H9 (cell line): ENCODE data around the gene NHERF1. TPM values are rescaled to one million over a fixed set of nuclear protein-coding genes. Genes with fewer than 3 reads are reported as not detected.

Source experiments
- DNase-seq: peaks from one replicate; pipeline ENCODE4 v3.0.0-alpha.2; 2017
- H2AFZ ChIP-seq: one replicate; pipeline ENCODE4 v1.6.1; 2013; ENCODE audit warnings: mild to moderate bottlenecking, low read length, control low read depth, moderate library complexity
- H2AK5ac ChIP-seq: 2 replicates; pipeline ENCODE4 v1.6.1; 2013; ENCODE audit warnings: low read length, control low read depth, mixed read lengths; ENCODE audit not compliant: insufficient read length
- H2BK120ac ChIP-seq: one replicate; pipeline ENCODE4 v1.6.1; 2013; ENCODE audit warnings: low read depth, mild to moderate bottlenecking, low read length, control low read depth, inconsistent platforms; ENCODE audit not compliant: poor library complexity, severe bottlenecking
- H2BK12ac ChIP-seq: 2 replicates; pipeline ENCODE4 v1.6.1; 2013; ENCODE audit warnings: low read length, control low read depth, mixed read lengths, low read depth; ENCODE audit not compliant: insufficient read length
- H2BK15ac ChIP-seq: 2 replicates; pipeline ENCODE4 v1.6.1; 2013; ENCODE audit warnings: low read depth, low read length, control low read depth
- H2BK20ac ChIP-seq: one replicate; pipeline ENCODE4 v1.6.1; 2013; ENCODE audit warnings: low read depth, mild to moderate bottlenecking, low read length, control low read depth, inconsistent platforms; ENCODE audit not compliant: poor library complexity, severe bottlenecking
- H2BK5ac ChIP-seq: 2 replicates; pipeline ENCODE4 v1.6.1; 2013; ENCODE audit warnings: low read length, control low read depth, mixed read lengths; ENCODE audit not compliant: insufficient read length
- H3K14ac ChIP-seq: 2 replicates; pipeline ENCODE4 v1.6.1; 2013; ENCODE audit warnings: low read length, control low read depth; ENCODE audit not compliant: insufficient read depth
- H3K18ac ChIP-seq: 2 replicates; pipeline ENCODE4 v1.6.1; 2013; ENCODE audit warnings: low read depth, mild to moderate bottlenecking, mixed read lengths, low read length, control low read depth; ENCODE audit not compliant: insufficient read length
- H3K23ac ChIP-seq: 2 replicates; pipeline ENCODE4 v1.6.1; 2013; ENCODE audit warnings: low read length, control low read depth, mixed read lengths, low read depth; ENCODE audit not compliant: insufficient read length
- H3K23me2 ChIP-seq: 2 replicates; pipeline ENCODE4 v1.6.1; 2013; ENCODE audit warnings: low read depth, mild to moderate bottlenecking, mixed read lengths, low read length, control low read depth; ENCODE audit not compliant: insufficient read length, poor library complexity, severe bottlenecking
- H3K27ac ChIP-seq: 2 replicates; pipeline ENCODE4 v1.5.1; 2013; ENCODE audit warnings: low read length, control low read depth, mixed read lengths, low read depth; ENCODE audit not compliant: insufficient read length
- H3K27me3 ChIP-seq: 2 replicates; pipeline ENCODE4 v1.6.1; 2013; ENCODE audit warnings: low read length, control low read depth, inconsistent platforms; ENCODE audit not compliant: insufficient read depth
- H3K4ac ChIP-seq: 2 replicates; pipeline ENCODE4 v1.6.1; 2013; ENCODE audit warnings: low read depth, mild to moderate bottlenecking, control low read depth, inconsistent platforms, low read length, moderate library complexity
- H3K4me1 ChIP-seq: 2 replicates; pipeline ENCODE4 v1.6.1; 2013; ENCODE audit warnings: low read length, control low read depth, inconsistent platforms; ENCODE audit not compliant: insufficient read depth
- H3K4me2 ChIP-seq: 2 replicates; pipeline ENCODE4 v1.6.1; 2013; ENCODE audit warnings: low read length, control low read depth, mixed read lengths; ENCODE audit not compliant: insufficient read length, insufficient read depth
- H3K56ac ChIP-seq: 2 replicates; pipeline ENCODE4 v1.6.1; 2013; ENCODE audit warnings: low read depth, mild to moderate bottlenecking, mixed read lengths, low read length, control low read depth; ENCODE audit not compliant: insufficient read length
- H3K79me1 ChIP-seq: 2 replicates; pipeline ENCODE4 v1.6.1; 2013; ENCODE audit warnings: low read depth, mild to moderate bottlenecking, moderate library complexity, low read length, control low read depth, inconsistent platforms; ENCODE audit not compliant: insufficient read depth, poor library complexity, severe bottlenecking
- H3K79me2 ChIP-seq: 2 replicates; pipeline ENCODE4 v1.6.1; 2013; ENCODE audit warnings: low read length, control low read depth, inconsistent platforms; ENCODE audit not compliant: insufficient read depth
- H3K9ac ChIP-seq: 2 replicates; pipeline ENCODE4 v1.6.1; 2013; ENCODE audit warnings: low read length, control low read depth, mixed read lengths; ENCODE audit not compliant: insufficient read length; ENCODE audit errors: extremely low read depth
- H3K9me3 ChIP-seq: one replicate; pipeline ENCODE4 v1.6.1; 2013; ENCODE audit warnings: low read depth, low read length, inconsistent platforms; ENCODE audit not compliant: control insufficient read depth
- H3T11ph ChIP-seq: one replicate; pipeline ENCODE4 v1.6.1; 2013; ENCODE audit warnings: mild to moderate bottlenecking, low read length, control low read depth, inconsistent platforms
- H4K20me1 ChIP-seq: one replicate; pipeline ENCODE4 v1.6.1; 2013; ENCODE audit not compliant: control insufficient read depth, insufficient read length, insufficient read depth
- H4K5ac ChIP-seq: 2 replicates; pipeline ENCODE4 v1.6.1; 2013; ENCODE audit warnings: low read depth, mild to moderate bottlenecking, mixed read lengths, low read length, control low read depth; ENCODE audit not compliant: insufficient read length
- H4K8ac ChIP-seq: replicated peaks from 2 replicates; pipeline ENCODE4 v1.6.1; 2013; ENCODE audit warnings: low read length, control low read depth, mixed read lengths, low read depth; ENCODE audit not compliant: insufficient read length
- H4K91ac ChIP-seq: 2 replicates; pipeline ENCODE4 v1.6.1; 2013; ENCODE audit warnings: low read depth, mild to moderate bottlenecking, moderate library complexity, mixed read lengths, low read length, control low read depth; ENCODE audit not compliant: insufficient read length
- H3K27ac Mint-ChIP-seq, 3 experiments: 2 replicates in 2 of 3; 3 replicates in 1 of 3; pipeline ENCODE4 v1.8.0; 2020 to 2021; ENCODE audit warnings: mixed read lengths in 3 of 3, mild to moderate bottlenecking in 1 of 3, moderate library complexity in 1 of 3
- H3K27me3 Mint-ChIP-seq: 2 replicates; pipeline ENCODE4 v1.8.0; 2021; ENCODE audit warnings: low read depth, mild to moderate bottlenecking, moderate library complexity, mixed read lengths
- H3K36me3 Mint-ChIP-seq, 3 experiments: 2 replicates in 2 of 3; 3 replicates in 1 of 3; pipeline ENCODE4 v1.8.0; 2020 to 2021; ENCODE audit warnings: low read depth in 3 of 3, mixed read lengths in 3 of 3; ENCODE audit not compliant: insufficient read depth in 1 of 3
- H3K4me1 Mint-ChIP-seq, 2 experiments: 2 replicates each; pipeline ENCODE4 v1.8.0; 2020; ENCODE audit warnings: mixed read lengths in 2 of 2
- H3K4me3 Mint-ChIP-seq, 2 experiments: 2 replicates in 1 of 2; 3 replicates in 1 of 2; pipeline ENCODE4 v1.8.0; 2020 to 2021; ENCODE audit warnings: mild to moderate bottlenecking in 2 of 2, mixed read lengths in 2 of 2, moderate library complexity in 1 of 2
- H3K9me3 Mint-ChIP-seq, 2 experiments: 2 replicates in 1 of 2; 3 replicates in 1 of 2; pipeline ENCODE4 v1.8.0; 2020; ENCODE audit warnings: mild to moderate bottlenecking in 2 of 2, mixed read lengths in 2 of 2, moderate library complexity in 1 of 2
- CTCF ChIP-seq: fragments of 200-600 bp; sonication (generic); conservative IDR thresholded peaks from 3 replicates; pipeline ENCODE4 v1.8.0; 2021; ENCODE audit warnings: antibody characterized with exemption, mild to moderate bottlenecking
- WGBS: extraction: QIAGEN DNeasy Blood & Tissue Kit; methylation state at CpG from one replicate; pipeline ENCODE4 v1.1.7; 2013; ENCODE audit warnings: missing lambda C conversion rate, low lambda C conversion rate, mixed read lengths; ENCODE audit not compliant: insufficient read length; ENCODE audit errors: extremely low coverage; 5-methylcytosine and 5-hydroxymethylcytosine counted together
- total RNA-seq: library from RNA; stranded (reverse); gene quantifications from 2 replicates; pipeline ENCODE4 v1.2.1, GENCODE V29; 2021

The NHERF1 gene
- total RNA-seq, 1 experiment from 2014 or later: 74.4 TPM

DNA sequence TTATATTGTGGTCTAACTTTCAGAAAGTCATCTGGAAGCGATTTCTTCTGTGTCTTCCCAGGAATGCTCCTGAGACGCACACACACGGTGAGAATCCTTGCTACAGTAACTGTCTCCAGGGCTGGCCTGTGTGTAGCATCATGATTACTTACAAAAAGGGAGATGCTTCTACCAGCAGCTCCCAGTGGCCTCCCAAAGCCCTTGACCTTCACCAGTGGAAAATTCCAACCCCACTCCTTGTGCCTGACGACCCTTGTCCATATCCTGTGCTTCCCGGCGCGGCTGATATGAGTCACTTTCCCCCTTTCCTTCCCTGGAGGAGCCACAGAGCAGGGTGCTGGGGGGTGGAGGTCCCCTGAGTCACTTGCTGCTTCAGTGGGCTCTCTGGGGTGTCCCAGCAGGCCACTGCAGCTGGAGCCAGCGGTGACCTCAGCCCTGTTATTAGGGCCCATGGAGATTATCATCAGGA lies 49.8 kb downstream of the NHERF1 start:
- no peak overlapping the region for H3K9ac ChIP-seq
- H4K5ac ChIP-seq: no peak overlapping the region
- H2AK5ac ChIP-seq: no peak overlapping the region
- no peak overlapping the region for H3K18ac ChIP-seq
- no peak overlapping the region for H2AFZ ChIP-seq
- Mint-ChIP-seq H3K9me3 (no peaks in the 10 kb centered on the region), H3K4me1 (no peaks in the 10 kb centered on the region), H3K27ac (no peak overlapping the region), H3K4me3 (no peak overlapping the region), H3K27me3 (no peaks in the 10 kb centered on the region), H3K36me3 (peaks cover 12 to 50% (median 39%) of the 10 kb centered on the region in 3 experiments; a peak in 6 of 7 replicates)
- no peaks in the 10 kb centered on the region for H4K20me1 ChIP-seq
- H2BK20ac ChIP-seq: no peak overlapping the region
- H2BK120ac ChIP-seq: no peak overlapping the region
- H2BK5ac ChIP-seq: no peak overlapping the region
- no peaks in the 10 kb centered on the region for H3K79me1 ChIP-seq
- no peak overlapping the region for H4K91ac ChIP-seq
- no peaks in the 10 kb centered on the region for H3K9me3 ChIP-seq
- H2BK12ac ChIP-seq: no peak overlapping the region
- H3T11ph ChIP-seq: no peak overlapping the region
- no peak overlapping the region for H3K27ac ChIP-seq
- no peak overlapping the region for H3K4me2 ChIP-seq
- H3K56ac ChIP-seq: no peak overlapping the region
- no peak overlapping the region for H3K4ac ChIP-seq
- H2BK15ac ChIP-seq: no peak overlapping the region
- H3K14ac ChIP-seq: no peak overlapping the region
- no peaks in the 10 kb centered on the region for H3K79me2 ChIP-seq
- H4K8ac ChIP-seq: no peak overlapping the region
- no peaks in the 10 kb centered on the region for H3K23me2 ChIP-seq
- no peak for DNase-seq
- TF ChIP-seq CTCF: no peak
- no peaks in the 10 kb centered on the region for H3K4me1 ChIP-seq
- no peaks in the 10 kb centered on the region for H3K27me3 ChIP-seq
- no peak overlapping the region for H3K23ac ChIP-seq
- WGBS: no CpG with 5 or more reads among the region's 8 CpGs
